ENCODE data around the gene EHD2. TPM values are rescaled to one million over a fixed set of nuclear protein-coding genes. Genes with fewer than 3 reads are reported as not detected.

The EHD2 gene
- total RNA-seq, 2 donors from 2014 or later, result 41.2 to 66.3 TPM

DNA sequence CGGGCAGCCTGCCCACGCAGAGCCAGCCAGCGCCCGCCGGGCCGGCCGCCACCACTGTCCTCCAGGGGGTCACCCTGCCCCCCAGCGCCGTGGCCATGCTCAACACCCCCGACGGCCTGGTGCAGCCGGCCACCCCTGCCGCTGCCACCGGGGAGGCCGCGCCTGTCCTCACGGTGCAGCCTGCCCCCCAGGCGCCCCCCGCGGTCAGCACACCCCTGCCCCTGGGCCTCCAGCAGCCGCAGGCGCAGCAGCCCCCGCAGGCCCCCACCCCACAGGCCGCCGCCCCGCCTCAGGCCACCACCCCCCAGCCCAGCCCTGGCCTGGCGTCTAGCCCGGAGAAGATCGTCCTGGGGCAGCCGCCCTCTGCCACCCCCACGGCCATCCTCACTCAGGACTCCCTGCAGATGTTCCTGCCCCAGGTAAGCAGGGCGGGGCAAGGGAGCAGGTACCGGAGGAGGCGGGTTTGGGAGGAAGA is 32.3 kb upstream of the EHD2 start:
- no peaks in the 10 kb centered on the region for H3K9me3 ChIP-seq
- H3K36me3 ChIP-seq (replicated peaks in 1 of 2; ENCODE audit: insufficient read depth in 1 of 2, low read depth in 2 of 2), result peaks cover 0 to 6% of the 10 kb centered on the region in 2 donors
- WGBS, 2 donors, result 89 to 100% methylated on average over 2 to 11 of the region's 34 CpGs
- H3K27me3 ChIP-seq, result no peaks in the 10 kb centered on the region
- no peak overlapping the region for H3K27ac ChIP-seq
- TF ChIP-seq POLR2A (IDR thresholded peaks at IDR 0.05), result no peak
- TF ChIP-seq, protein P1, sequence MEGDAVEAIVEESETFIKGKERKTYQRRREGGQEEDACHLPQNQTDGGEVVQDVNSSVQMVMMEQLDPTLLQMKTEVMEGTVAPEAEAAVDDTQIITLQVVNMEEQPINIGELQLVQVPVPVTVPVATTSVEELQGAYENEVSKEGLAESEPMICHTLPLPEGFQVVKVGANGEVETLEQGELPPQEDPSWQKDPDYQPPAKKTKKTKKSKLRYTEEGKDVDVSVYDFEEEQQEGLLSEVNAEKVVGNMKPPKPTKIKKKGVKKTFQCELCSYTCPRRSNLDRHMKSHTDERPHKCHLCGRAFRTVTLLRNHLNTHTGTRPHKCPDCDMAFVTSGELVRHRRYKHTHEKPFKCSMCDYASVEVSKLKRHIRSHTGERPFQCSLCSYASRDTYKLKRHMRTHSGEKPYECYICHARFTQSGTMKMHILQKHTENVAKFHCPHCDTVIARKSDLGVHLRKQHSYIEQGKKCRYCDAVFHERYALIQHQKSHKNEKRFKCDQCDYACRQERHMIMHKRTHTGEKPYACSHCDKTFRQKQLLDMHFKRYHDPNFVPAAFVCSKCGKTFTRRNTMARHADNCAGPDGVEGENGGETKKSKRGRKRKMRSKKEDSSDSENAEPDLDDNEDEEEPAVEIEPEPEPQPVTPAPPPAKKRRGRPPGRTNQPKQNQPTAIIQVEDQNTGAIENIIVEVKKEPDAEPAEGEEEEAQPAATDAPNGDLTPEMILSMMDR (IDR thresholded peaks at IDR 0.05), result no peak
- H3K4me3 ChIP-seq, result no peak overlapping the region
- intact Hi-C loops (cut with DNase I), result loop anchor here (10.0 kb wide), 1 partner anchor 156 kb away; no protein-coding TSS in a partner anchor
- no peaks in the 10 kb centered on the region for H3K4me1 ChIP-seq
- ATAC-seq (no peak), DNase-seq (no peak)

DNA sequence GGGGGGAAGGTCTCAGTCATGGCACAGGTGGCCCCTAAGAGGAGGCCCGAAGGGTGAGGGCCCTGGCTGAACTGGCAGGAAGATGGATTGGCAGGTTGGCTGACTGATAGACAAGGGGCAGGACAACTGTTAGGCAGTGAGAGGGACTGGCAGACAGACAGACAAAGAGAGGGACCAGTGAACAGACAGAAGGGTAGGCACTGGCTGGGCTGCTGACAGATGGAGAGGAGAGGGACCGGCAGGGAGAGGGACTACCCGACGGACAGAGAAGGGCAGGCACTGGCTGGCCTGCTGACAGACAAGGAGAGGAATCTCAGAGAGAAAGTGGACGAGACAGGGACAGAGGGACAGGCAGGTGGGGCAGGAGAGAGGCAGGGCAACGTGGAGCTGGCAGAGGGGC is 31.8 kb upstream of the EHD2 start:
- no peaks in the 10 kb centered on the region for H3K27me3 ChIP-seq
- H3K36me3 ChIP-seq (replicated peaks in 1 of 2; ENCODE audit: insufficient read depth in 1 of 2, low read depth in 2 of 2), result peaks cover 0 to 6% of the 10 kb centered on the region in 2 donors
- H3K9me3 ChIP-seq, result no peaks in the 10 kb centered on the region
- H3K4me1 ChIP-seq, result no peaks in the 10 kb centered on the region
- H3K4me3 ChIP-seq, result no peak overlapping the region
- TF ChIP-seq, protein P1 (IDR thresholded peaks at IDR 0.05), result no peak
- intact Hi-C loops (cut with DNase I), result loop anchor here (10.0 kb wide), 1 partner anchor 157 kb away; no protein-coding TSS in a partner anchor
- WGBS, 2 donors, result 87 to 89% methylated on average over 6 of the region's 6 CpGs
- ATAC-seq, result no peak
- DNase-seq, result no peak
- no peak overlapping the region for H3K27ac ChIP-seq

DNA sequence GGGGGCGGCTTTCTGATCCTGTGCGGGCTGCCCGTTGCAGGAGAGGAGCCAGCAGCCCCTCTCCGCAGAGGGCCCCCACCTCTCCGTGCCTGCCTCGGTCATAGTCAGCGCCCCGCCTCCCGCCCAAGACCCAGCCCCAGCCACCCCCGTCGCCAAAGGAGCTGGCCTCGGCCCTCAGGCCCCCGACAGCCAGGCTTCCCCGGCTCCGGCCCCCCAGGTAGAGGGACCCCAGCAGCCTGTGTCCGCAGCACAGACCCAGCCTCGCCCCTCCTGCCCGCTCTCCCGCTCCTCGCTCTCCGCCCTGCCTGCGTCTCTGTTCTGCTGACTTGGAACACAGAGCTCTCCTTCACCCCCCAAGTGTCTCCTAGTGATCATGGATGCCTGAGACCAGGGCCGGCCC is 31.3 kb upstream of the EHD2 start:
- no peak overlapping the region for H3K27ac ChIP-seq
- no peak for DNase-seq
- H3K4me3 ChIP-seq, result no peak overlapping the region
- WGBS, 2 donors, result 97 to 99% methylated on average over 15 to 23 of the region's 23 CpGs
- H3K9me3 ChIP-seq, result no peaks in the 10 kb centered on the region
- H3K36me3 ChIP-seq (replicated peaks in 1 of 2; ENCODE audit: insufficient read depth in 1 of 2, low read depth in 2 of 2), result peaks cover 0 to 3% of the 10 kb centered on the region in 2 donors
- TF ChIP-seq POLR2A (IDR thresholded peaks at IDR 0.05), result no peak
- TF ChIP-seq, protein P1 (IDR thresholded peaks at IDR 0.05), result no peak
- H3K27me3 ChIP-seq, result no peaks in the 10 kb centered on the region
- no peak for ATAC-seq
- no peaks in the 10 kb centered on the region for H3K4me1 ChIP-seq
- intact Hi-C loops (cut with DNase I), result loop anchor here (10.0 kb wide), 1 partner anchor 157 kb away; no protein-coding TSS in a partner anchor

DNA sequence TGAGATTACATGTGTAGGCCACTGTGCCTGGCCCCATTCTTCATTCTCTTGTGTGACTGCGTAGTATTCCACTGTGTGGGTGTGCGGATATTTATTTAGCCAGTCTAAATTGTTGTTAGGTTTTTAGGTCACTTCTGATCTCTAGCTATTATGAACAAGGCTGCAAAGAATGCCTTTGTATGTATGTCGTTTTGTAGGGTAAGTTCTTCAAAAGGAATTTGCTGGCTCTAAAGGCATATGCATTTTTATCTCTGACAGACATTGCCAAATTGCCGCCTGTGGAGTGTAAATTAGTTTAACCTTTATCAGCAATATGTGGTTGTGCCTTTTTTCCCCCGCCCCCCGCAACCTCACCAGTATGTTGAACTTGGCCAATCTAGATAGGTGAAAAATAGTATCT is 30.3 kb upstream of the EHD2 start:
- no peak overlapping the region for H3K4me3 ChIP-seq
- 51 to 64% methylated on average over 6 of the region's 6 CpGs for WGBS, 2 donors
- H3K27ac ChIP-seq, result no peak overlapping the region
- no peak for ATAC-seq
- DNase-seq, result no peak
- TF ChIP-seq, protein P1 (IDR thresholded peaks at IDR 0.05), result no peak
- no peak for TF ChIP-seq POLR2A (IDR thresholded peaks at IDR 0.05)
- intact Hi-C loops (cut with DNase I), result loop anchor here (10.0 kb wide), 1 partner anchor 158 kb away; no protein-coding TSS in a partner anchor
- H3K9me3 ChIP-seq, result no peaks in the 10 kb centered on the region
- no peaks in the 10 kb centered on the region for H3K4me1 ChIP-seq
- no peaks in the 10 kb centered on the region for H3K27me3 ChIP-seq
- peaks cover 0 to 3% of the 10 kb centered on the region in 2 donors for H3K36me3 ChIP-seq (replicated peaks in 1 of 2; ENCODE audit: insufficient read depth in 1 of 2, low read depth in 2 of 2)
